ENCODE results near the gene PRLR.

PRLR gene

DNA sequence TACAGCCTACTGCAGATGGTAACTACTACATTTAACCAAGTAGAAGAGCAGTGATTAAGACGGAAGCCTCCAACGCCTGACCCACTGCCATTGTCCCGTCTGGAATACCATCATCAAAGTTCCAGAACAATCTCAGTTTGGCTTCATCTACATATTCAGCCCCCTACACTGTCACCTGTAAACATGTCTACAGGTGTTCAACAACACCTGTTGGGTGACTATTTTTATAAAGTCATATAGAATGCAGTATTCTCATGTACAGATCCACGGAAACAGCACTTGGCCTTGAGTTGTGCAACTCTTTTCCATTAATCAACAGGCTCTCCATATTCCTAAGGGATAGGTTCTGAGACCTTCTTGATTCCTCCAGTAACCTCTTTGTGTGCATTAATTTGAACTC is 129.3 kb downstream of the PRLR start:
- H3K27ac ChIP-seq (ENCODE audit: low read length), result no peak overlapping the region

DNA sequence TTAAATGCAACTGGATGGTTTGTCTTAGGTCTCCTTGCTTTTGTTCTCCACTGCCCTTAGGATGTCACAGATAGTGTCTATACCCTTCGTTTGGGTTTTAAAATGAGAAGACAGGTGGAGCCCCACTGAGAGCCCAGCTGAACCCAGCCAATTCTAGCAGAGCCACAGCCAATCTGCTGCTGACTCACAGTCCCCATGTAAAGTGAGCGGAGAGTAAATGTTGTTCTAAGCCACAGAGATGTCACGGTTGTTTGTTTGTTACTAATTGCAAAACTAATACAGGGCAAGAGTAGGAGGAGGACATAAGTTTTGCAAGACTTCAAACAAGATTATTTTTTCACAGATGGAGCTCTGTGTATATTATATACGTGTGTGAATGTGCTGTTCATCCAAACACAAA is 132.1 kb downstream of the PRLR start:
- no peaks in the 10 kb centered on the region for H4K20me1 ChIP-seq (ENCODE audit: insufficient read depth, low read length)
- no peak overlapping the region for H3K27ac ChIP-seq (ENCODE audit: low read length)
- H3K36me3 ChIP-seq (replicated peaks; ENCODE audit: insufficient read depth, low read length), result no peaks in the 10 kb centered on the region
- H3K9me2 ChIP-seq (replicated peaks; ENCODE audit: insufficient read depth, low read length), result no peaks in the 10 kb centered on the region
- no peaks in the 10 kb centered on the region for H3K79me2 ChIP-seq (ENCODE audit: low read length)
- H3K4me3 ChIP-seq (ENCODE audit: low read length), result no peak overlapping the region
- no peak overlapping the region for H3K4me2 ChIP-seq (ENCODE audit: low read depth, low read length)
- H3K27me3 ChIP-seq (replicated peaks; ENCODE audit: insufficient read depth, low read length), result no peaks in the 10 kb centered on the region
- TF ChIP-seq, protein P1, sequence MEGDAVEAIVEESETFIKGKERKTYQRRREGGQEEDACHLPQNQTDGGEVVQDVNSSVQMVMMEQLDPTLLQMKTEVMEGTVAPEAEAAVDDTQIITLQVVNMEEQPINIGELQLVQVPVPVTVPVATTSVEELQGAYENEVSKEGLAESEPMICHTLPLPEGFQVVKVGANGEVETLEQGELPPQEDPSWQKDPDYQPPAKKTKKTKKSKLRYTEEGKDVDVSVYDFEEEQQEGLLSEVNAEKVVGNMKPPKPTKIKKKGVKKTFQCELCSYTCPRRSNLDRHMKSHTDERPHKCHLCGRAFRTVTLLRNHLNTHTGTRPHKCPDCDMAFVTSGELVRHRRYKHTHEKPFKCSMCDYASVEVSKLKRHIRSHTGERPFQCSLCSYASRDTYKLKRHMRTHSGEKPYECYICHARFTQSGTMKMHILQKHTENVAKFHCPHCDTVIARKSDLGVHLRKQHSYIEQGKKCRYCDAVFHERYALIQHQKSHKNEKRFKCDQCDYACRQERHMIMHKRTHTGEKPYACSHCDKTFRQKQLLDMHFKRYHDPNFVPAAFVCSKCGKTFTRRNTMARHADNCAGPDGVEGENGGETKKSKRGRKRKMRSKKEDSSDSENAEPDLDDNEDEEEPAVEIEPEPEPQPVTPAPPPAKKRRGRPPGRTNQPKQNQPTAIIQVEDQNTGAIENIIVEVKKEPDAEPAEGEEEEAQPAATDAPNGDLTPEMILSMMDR (IDR thresholded peaks at IDR 0.05; ENCODE audit: low read length), result no peak
- TF ChIP-seq EZH2phosphoT487 (IDR thresholded peaks at IDR 0.05; ENCODE audit: low read length), result no peak
- no peak for TF ChIP-seq EZH2 (optimal IDR thresholded peaks at IDR 0.05; ENCODE audit: low read depth, low read length)
- no peak overlapping the region for H3K9ac ChIP-seq (ENCODE audit: low read length)
- no peak for DNase-seq
- H3K9me3 ChIP-seq (replicated peaks; ENCODE audit: insufficient read depth, low read length), result no peaks in the 10 kb centered on the region
- H3F3A ChIP-seq (ENCODE audit: insufficient read depth, low read length), result no peaks in the 10 kb centered on the region
- no peaks in the 10 kb centered on the region for H3K4me1 ChIP-seq (ENCODE audit: low read length)
- H2AFZ ChIP-seq (ENCODE audit: low read length), result no peak overlapping the region

More for the DNA sequence above, 129.3 kb downstream of the PRLR start:
- Histone ChIP-seq H3K4me2 (ENCODE audit: low read depth, low read length) (no peak overlapping the region), H3K9me3 (replicated peaks; ENCODE audit: insufficient read depth, low read length) (no peaks in the 10 kb centered on the region), H3K79me2 (ENCODE audit: low read length) (no peaks in the 10 kb centered on the region), H3K4me1 (ENCODE audit: low read length) (no peaks in the 10 kb centered on the region), H3K36me3 (replicated peaks; ENCODE audit: insufficient read depth, low read length) (no peaks in the 10 kb centered on the region), H3K4me3 (ENCODE audit: low read length) (no peak overlapping the region), H3K9ac (ENCODE audit: low read length) (no peak overlapping the region), H3K27me3 (replicated peaks; ENCODE audit: insufficient read depth, low read length) (no peaks in the 10 kb centered on the region), H4K20me1 (ENCODE audit: insufficient read depth, low read length) (no peaks in the 10 kb centered on the region), H2AFZ (ENCODE audit: low read length) (no peak overlapping the region), H3F3A (ENCODE audit: insufficient read depth, low read length) (no peaks in the 10 kb centered on the region), H3K9me2 (replicated peaks; ENCODE audit: insufficient read depth, low read length) (no peaks in the 10 kb centered on the region)
- TF ChIP-seq EZH2phosphoT487 (IDR thresholded peaks at IDR 0.05; ENCODE audit: low read length), result no peak
- no peak for TF ChIP-seq EZH2 (optimal IDR thresholded peaks at IDR 0.05; ENCODE audit: low read depth, low read length)
- TF ChIP-seq, protein P1 (IDR thresholded peaks at IDR 0.05; ENCODE audit: low read length), result no peak
- no peak for DNase-seq

DNA sequence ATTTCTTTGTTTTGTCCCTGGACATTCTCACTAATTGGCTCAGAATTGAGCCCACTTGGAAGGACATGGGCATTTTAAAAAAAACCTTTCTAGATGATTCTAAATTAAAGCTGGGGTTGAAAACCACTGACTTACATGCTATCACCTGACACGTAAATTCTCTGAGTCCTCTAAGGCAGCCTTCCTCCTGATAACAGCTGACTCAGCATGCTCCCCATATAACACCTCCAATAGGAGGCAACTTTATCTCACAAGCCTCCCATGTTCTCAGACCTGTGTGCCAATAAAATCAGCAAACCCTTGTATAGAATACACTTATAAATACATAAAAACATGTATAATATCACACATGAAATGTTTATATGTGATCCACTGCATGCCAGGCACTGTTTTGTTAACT is 133.4 kb downstream of the PRLR start:
- no peak overlapping the region for H2AFZ ChIP-seq (ENCODE audit: low read length)
- DNase-seq, result no peak
- TF ChIP-seq, protein P1 (IDR thresholded peaks at IDR 0.05; ENCODE audit: low read length), result no peak
- no peak for TF ChIP-seq EZH2 (optimal IDR thresholded peaks at IDR 0.05; ENCODE audit: low read depth, low read length)
- TF ChIP-seq EZH2phosphoT487 (IDR thresholded peaks at IDR 0.05; ENCODE audit: low read length), result no peak

More for the DNA sequence above, 133.4 kb downstream of the PRLR start:
- Histone ChIP-seq H3K4me3 (ENCODE audit: low read length) (no peak overlapping the region), H3K27me3 (replicated peaks; ENCODE audit: insufficient read depth, low read length) (no peaks in the 10 kb centered on the region), H4K20me1 (ENCODE audit: insufficient read depth, low read length) (no peaks in the 10 kb centered on the region), H3K36me3 (replicated peaks; ENCODE audit: insufficient read depth, low read length) (no peaks in the 10 kb centered on the region), H3K27ac (ENCODE audit: low read length) (no peak overlapping the region), H3K9me3 (replicated peaks; ENCODE audit: insufficient read depth, low read length) (no peaks in the 10 kb centered on the region), H3K79me2 (ENCODE audit: low read length) (no peaks in the 10 kb centered on the region), H3F3A (ENCODE audit: insufficient read depth, low read length) (no peaks in the 10 kb centered on the region), H3K4me1 (ENCODE audit: low read length) (no peaks in the 10 kb centered on the region), H3K4me2 (ENCODE audit: low read depth, low read length) (no peak overlapping the region), H3K9me2 (replicated peaks; ENCODE audit: insufficient read depth, low read length) (no peaks in the 10 kb centered on the region), H3K9ac (ENCODE audit: low read length) (no peak overlapping the region)

All from MM.1S (cell line).